ENCODE results near the gene MMP26. TPM values are rescaled to one million over a fixed set of nuclear protein-coding genes. Genes with fewer than 3 reads are reported as not detected.

MMP26 gene
- total and polyA plus RNA-seq, 10 of the 15 experiments (the other 5 are each of a cell fraction or from before 2014, with no cell fraction given), result not detected

GRCh38 chr11:4664786-4665185, 39.8 kb upstream of the MMP26 start:
- DNase-seq (ENCODE audit: low read depth, low spot score) (no peak), FAIRE-seq (no peak), ATAC-seq (no peak)
- in situ Hi-C loops (cut with MboI), result no loop called here
- Histone ChIP-seq H3K4me2 (ENCODE audit: control insufficient read depth, insufficient read depth) (no peak overlapping the region), H4K20me1 (ENCODE audit: control insufficient read depth, insufficient read depth) (no peaks in the 10 kb centered on the region), H3K9me3 (replicated peaks; ENCODE audit: control insufficient read depth, insufficient read depth, low read length) (no peaks in the 10 kb centered on the region), H3K4me3 (no peak overlapping the region), H3K4me1 (ENCODE audit: control insufficient read depth, insufficient read depth, low read length) (no peaks in the 10 kb centered on the region), H3K27me3 (replicated peaks in 1 of 2; ENCODE audit: control insufficient read depth in 2 of 2, insufficient read depth in 2 of 2, low read length in 1 of 2) (no peaks in the 10 kb centered on the region; a peak in 1 of 4 replicates), H3K9ac (ENCODE audit: control insufficient read depth, insufficient read depth, low read length) (no peak overlapping the region), H2AFZ (ENCODE audit: control insufficient read depth, low read depth, low read length) (no peak overlapping the region), H3K36me3 (ENCODE audit: control insufficient read depth in 2 of 2, insufficient read depth in 2 of 2, low read length in 1 of 2) (no peaks in the 10 kb centered on the region), H3K27ac (ENCODE audit: control insufficient read depth, insufficient read depth) (no peak overlapping the region), H3K79me2 (ENCODE audit: control insufficient read depth, insufficient read depth, low read length) (no peaks in the 10 kb centered on the region)
- BruUV-seq (replicated peaks), result no TSS peak
- no peak for TF ChIP-seq CEBPZ (IDR thresholded peaks at IDR 0.05; ENCODE audit: low read depth, low read length)
- TF ChIP-seq IRF3 (IDR thresholded peaks at IDR 0.05), result no peak
- TF ChIP-seq E4F1 (IDR thresholded peaks at IDR 0.05; ENCODE audit: borderline replicate concordance, partially characterized antibody), result no peak
- no peak for TF ChIP-seq SREBF1 (IDR thresholded peaks at IDR 0.05; ENCODE audit: low read length)
- no peak for TF ChIP-seq ZBTB4 (CRISPR knock-in tag; IDR thresholded peaks at IDR 0.05)
- TF ChIP-seq PRDM15 (CRISPR knock-in tag; IDR thresholded peaks at IDR 0.05), result no peak
- ChIA-PET POLR2A (no interaction called here), RAD21 (ENCODE audit: unreplicated experiment) (no interaction called here), CTCF (no interaction called here), SMC1A (ENCODE audit: uncharacterized antibody, unreplicated experiment) (no interaction called here)
- WGBS (ENCODE audit: insufficient coverage, insufficient replicate concordance, low lambda C conversion rate, missing lambda C conversion rate), result 44% methylated on average over 3 of the region's 3 CpGs
- intact Hi-C loops (cut with micrococcal nuclease; ENCODE audit: unreplicated experiment), result no loop called here
